A673 (cell line): ENCODE data around the gene CDK3.

ENCODE experiments used
- EZH2 ChIP-seq: fragments of 200-600 bp; sonication (generic); IDR thresholded peaks from 2 replicates; pipeline ENCODE4 v1.6.1; 2017; ENCODE audit warnings: borderline replicate concordance, low read depth, mild to moderate bottlenecking, mixed read lengths, antibody characterized with exemption, low read length; ENCODE audit not compliant: poor library complexity, severe bottlenecking
- TF ChIP-seq, protein P1 (sequence below): fragments of 300-800, 200-600 bp; sonication (generic); conservative IDR thresholded peaks from 2 replicates; pipeline ENCODE4 v1.5.1; 2017; ENCODE audit warnings: low read depth, mild to moderate bottlenecking, antibody characterized with exemption, low read length, moderate library complexity, mixed read lengths

DNA sequence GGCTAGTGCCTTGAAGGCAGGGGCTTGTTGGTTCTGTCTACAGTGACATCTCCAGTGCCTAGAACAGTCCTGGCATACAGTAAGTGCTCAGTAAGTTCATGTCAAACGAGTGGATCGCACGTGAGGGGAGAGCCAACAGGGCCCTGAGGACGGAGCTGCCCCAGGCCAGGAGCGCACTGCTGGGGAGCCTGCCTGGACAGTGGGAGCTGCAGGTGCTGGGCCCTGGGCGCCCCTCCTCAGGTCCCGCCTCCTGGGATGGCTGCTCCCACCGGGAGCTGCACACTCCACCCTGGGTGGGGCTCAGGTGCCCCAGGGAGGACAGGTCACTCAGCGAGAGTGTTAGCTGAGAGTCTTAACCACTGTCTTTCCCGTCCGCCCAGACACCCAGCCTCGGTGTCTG, 24.6 kb downstream of the CDK3 start:
- TF ChIP-seq, protein P1, sequence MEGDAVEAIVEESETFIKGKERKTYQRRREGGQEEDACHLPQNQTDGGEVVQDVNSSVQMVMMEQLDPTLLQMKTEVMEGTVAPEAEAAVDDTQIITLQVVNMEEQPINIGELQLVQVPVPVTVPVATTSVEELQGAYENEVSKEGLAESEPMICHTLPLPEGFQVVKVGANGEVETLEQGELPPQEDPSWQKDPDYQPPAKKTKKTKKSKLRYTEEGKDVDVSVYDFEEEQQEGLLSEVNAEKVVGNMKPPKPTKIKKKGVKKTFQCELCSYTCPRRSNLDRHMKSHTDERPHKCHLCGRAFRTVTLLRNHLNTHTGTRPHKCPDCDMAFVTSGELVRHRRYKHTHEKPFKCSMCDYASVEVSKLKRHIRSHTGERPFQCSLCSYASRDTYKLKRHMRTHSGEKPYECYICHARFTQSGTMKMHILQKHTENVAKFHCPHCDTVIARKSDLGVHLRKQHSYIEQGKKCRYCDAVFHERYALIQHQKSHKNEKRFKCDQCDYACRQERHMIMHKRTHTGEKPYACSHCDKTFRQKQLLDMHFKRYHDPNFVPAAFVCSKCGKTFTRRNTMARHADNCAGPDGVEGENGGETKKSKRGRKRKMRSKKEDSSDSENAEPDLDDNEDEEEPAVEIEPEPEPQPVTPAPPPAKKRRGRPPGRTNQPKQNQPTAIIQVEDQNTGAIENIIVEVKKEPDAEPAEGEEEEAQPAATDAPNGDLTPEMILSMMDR: no peak
- TF ChIP-seq EZH2: no peak
